ENCODE measurements around the gene ST8SIA2.

The ST8SIA2 gene

GRCh38 chr15:92492551-92493115 lies 99.0 kb downstream of the ST8SIA2 start:
- no peak for DNase-seq (ENCODE audit: low spot score)

GRCh38 chr15:92494806-92495336 lies 101.2 kb downstream of the ST8SIA2 start:
- no peak for DNase-seq (ENCODE audit: low spot score)
- FAIRE-seq, result no peak

More at GRCh38 chr15:92492551-92493115, 99.0 kb downstream of the ST8SIA2 start:
- FAIRE-seq, result no peak

GRCh38 chr15:92495446-92495845 lies 101.8 kb downstream of the ST8SIA2 start:
- FAIRE-seq, result no peak

GRCh38 chr15:92499731-92500530 lies 106.2 kb downstream of the ST8SIA2 start:
- DNase-seq (ENCODE audit: low spot score), result no peak
- no peak for FAIRE-seq

More at GRCh38 chr15:92495446-92495845, 101.8 kb downstream of the ST8SIA2 start:
- no peak for DNase-seq (ENCODE audit: low spot score)

GRCh38 chr15:92502336-92502735 lies 108.7 kb downstream of the ST8SIA2 start:
- FAIRE-seq (no peak), DNase-seq (ENCODE audit: low spot score) (no peak)

- FAIRE-seq (no peak), DNase-seq (ENCODE audit: low spot score) (no peak)
Observed at GRCh38 chr15:92502930-92503857, 109.5 kb downstream of the ST8SIA2 start.

GRCh38 chr15:92503889-92504288 lies 110.2 kb downstream of the ST8SIA2 start:
- FAIRE-seq (no peak), DNase-seq (ENCODE audit: low spot score) (no peak)

GRCh38 chr15:92505611-92506010 lies 111.9 kb downstream of the ST8SIA2 start:
- FAIRE-seq, result no peak
- DNase-seq (ENCODE audit: low spot score), result no peak

GRCh38 chr15:92506506-92506905 lies 112.8 kb downstream of the ST8SIA2 start:
- DNase-seq (ENCODE audit: low spot score) (no peak), FAIRE-seq (no peak)

GRCh38 chr15:92510163-92510882 lies 116.6 kb downstream of the ST8SIA2 start:
- FAIRE-seq, result no peak
- DNase-seq (ENCODE audit: low spot score), result no peak
